Activated naive CD4-positive, alpha-beta T cell treated with anti-CD3 and anti-CD28 coated beads, Interleukin-2, amount 10 ng/mL, durations not matched to agents 7 days and 5 days (primary cell): ENCODE data around the gene MYH13.

Source experiments
- CTCF ChIA-PET: fragments of 350-600 bp; sonication (Branson Sonifier 250); formaldehyde crosslinking; loops from one replicate; lab custom pipeline; 2021; ENCODE audit warnings: antibody characterized with exemption; lab: Charles Lee
- DNase-seq: peaks from one replicate; pipeline ENCODE4 v3.0.0-alpha.2; 2020
- H3K27ac Mint-ChIP-seq: one replicate; pipeline ENCODE4 v1.8.0; 2021; ENCODE audit warnings: mild to moderate bottlenecking, moderate library complexity, mixed read lengths
- H3K27me3 Mint-ChIP-seq: one replicate; pipeline ENCODE4 v1.8.0; 2021; ENCODE audit warnings: mild to moderate bottlenecking, mixed read lengths
- H3K36me3 Mint-ChIP-seq: one replicate; pipeline ENCODE4 v1.8.0; 2021; ENCODE audit warnings: mixed read lengths
- H3K4me1 Mint-ChIP-seq: one replicate; pipeline ENCODE4 v1.8.0; 2021; ENCODE audit warnings: mixed read lengths
- H3K4me3 Mint-ChIP-seq: one replicate; pipeline ENCODE4 v1.8.0; 2021; ENCODE audit warnings: mild to moderate bottlenecking, moderate library complexity, mixed read lengths
- H3K9me3 Mint-ChIP-seq: one replicate; pipeline ENCODE4 v1.8.0; 2021; ENCODE audit warnings: mixed read lengths

The MYH13 gene

DNA sequence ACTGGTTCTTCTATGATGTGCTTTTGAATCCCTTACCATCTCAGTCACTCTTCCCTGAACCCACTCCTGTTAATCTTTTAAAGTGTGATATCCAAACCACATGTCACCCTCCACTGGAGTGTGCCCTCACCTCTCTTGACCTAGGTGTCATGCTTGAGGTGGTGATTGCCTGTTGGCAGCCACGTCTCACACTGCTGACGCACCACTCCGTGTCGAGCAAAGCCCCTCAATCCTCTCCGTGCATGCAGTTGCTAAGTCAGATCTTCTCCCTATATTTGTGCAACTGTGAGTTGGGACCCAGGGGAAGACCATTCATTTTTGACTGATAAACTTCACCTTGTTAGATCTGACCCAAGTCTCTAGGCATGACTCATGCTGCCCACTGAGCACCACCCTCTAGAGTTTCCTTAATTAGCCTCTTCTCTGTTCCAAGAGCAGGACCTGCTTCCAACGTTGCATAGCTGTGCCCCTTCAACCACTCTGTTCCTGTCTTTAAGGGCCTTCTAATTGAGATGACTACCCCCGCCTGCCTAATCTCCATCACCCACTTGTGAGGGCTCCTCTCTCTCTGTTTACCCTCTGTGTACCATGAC is 2.7 kb downstream of the MYH13 start:
- no peaks in the 10 kb centered on the region for H3K27me3 Mint-ChIP-seq
- H3K4me3 Mint-ChIP-seq, result no peak overlapping the region
- H3K4me1 Mint-ChIP-seq, result no peaks in the 10 kb centered on the region
- no peak overlapping the region for H3K27ac Mint-ChIP-seq
- H3K36me3 Mint-ChIP-seq, result no peaks in the 10 kb centered on the region
- no peaks in the 10 kb centered on the region for H3K9me3 Mint-ChIP-seq
- DNase-seq, result no peak
- CTCF ChIA-PET, result no interaction called here

DNA sequence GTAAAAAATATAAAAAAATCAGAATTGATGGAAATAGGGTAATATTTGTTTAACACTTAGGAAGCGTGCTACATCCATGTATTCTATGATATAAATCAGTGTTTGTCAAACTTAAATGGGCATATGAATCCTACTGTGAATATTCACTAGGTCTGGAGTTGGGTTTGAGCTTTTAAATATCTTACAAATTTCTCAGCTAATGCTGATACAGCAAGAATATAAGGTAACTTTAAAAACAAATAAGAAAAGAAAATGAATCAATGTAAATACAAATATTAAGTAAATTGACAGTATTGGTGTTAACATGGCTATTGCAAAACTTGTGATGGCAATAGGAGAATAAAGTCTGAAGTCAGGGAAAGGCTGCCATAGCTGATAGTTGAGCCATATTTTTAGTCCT is 3.6 kb downstream of the MYH13 start:
- Mint-ChIP-seq H3K4me1 (no peaks in the 10 kb centered on the region), H3K9me3 (no peaks in the 10 kb centered on the region), H3K36me3 (no peaks in the 10 kb centered on the region), H3K4me3 (no peak overlapping the region), H3K27ac (no peak overlapping the region), H3K27me3 (no peaks in the 10 kb centered on the region)
- CTCF ChIA-PET, result no interaction called here
- DNase-seq, result no peak

DNA sequence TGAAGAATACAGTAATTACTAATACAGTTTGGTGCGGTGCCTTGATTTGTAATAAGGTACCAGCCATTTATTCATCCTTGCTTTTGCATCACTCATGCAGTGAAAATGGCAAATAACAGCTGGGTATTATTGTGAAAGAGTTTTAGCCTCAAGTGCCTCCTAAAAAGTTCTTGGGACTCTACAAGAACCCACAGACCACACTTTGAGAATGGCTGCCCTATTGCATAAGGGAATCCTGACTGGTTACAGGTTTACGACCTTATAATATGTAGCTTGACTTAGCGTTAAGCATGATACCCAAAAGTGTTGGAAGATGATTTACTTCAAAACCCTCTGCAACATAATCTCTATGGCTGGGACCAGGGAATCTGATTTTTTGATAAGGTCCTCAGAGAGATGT is 4.2 kb downstream of the MYH13 start:
- DNase-seq, result no peak
- H3K36me3 Mint-ChIP-seq, result no peaks in the 10 kb centered on the region
- H3K27ac Mint-ChIP-seq, result no peak overlapping the region
- H3K9me3 Mint-ChIP-seq, result no peaks in the 10 kb centered on the region
- no peaks in the 10 kb centered on the region for H3K27me3 Mint-ChIP-seq
- no peak overlapping the region for H3K4me3 Mint-ChIP-seq
- H3K4me1 Mint-ChIP-seq, result no peaks in the 10 kb centered on the region
- CTCF ChIA-PET, result no interaction called here

DNA sequence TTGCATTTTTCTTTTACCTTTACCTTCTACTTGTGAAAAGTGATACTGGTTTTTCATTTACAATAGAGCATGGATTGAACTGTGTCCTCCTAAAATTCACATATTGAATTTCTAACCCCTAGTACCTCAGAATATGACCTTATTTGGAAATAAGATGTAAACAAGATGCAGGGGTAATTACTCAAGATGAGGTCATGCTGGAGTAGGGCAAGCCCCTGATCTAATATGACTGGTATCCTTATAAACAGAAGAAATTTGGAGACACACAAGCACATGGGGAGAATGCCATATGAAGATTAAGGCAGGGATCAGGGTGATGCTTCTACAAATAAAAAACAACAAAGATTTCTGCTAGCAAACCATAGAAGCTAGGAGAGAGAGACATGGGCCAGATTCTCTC is 12.2 kb downstream of the MYH13 start:
- Mint-ChIP-seq H3K27ac (no peak overlapping the region), H3K4me3 (no peak overlapping the region), H3K36me3 (no peaks in the 10 kb centered on the region), H3K9me3 (no peaks in the 10 kb centered on the region), H3K27me3 (no peaks in the 10 kb centered on the region), H3K4me1 (no peaks in the 10 kb centered on the region)
- CTCF ChIA-PET, result no interaction called here
- DNase-seq, result no peak

DNA sequence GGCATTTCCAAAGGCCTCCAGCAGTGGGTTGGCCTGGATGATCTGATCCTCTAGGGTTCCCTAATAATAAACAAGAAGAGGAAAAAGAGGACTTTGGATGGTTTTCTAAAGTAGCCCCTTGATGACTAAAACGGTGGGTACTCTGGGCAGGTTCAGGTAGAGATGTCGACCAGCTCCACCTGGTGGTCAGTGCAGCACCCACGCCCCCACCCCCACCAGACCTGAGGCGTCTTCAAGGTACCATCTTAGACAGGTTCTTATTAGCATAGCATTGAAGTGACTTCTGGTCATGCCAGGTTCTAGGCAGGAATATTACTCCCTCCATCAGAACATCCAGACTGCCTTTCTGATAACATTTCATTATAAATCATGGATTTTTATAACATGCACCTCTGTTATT is 15.0 kb downstream of the MYH13 start:
- Mint-ChIP-seq H3K9me3 (no peaks in the 10 kb centered on the region), H3K4me3 (no peak overlapping the region), H3K27me3 (no peaks in the 10 kb centered on the region), H3K4me1 (no peaks in the 10 kb centered on the region), H3K27ac (no peak overlapping the region), H3K36me3 (no peaks in the 10 kb centered on the region)
- CTCF ChIA-PET, result no interaction called here
- DNase-seq, result peak; percentile 27

DNA sequence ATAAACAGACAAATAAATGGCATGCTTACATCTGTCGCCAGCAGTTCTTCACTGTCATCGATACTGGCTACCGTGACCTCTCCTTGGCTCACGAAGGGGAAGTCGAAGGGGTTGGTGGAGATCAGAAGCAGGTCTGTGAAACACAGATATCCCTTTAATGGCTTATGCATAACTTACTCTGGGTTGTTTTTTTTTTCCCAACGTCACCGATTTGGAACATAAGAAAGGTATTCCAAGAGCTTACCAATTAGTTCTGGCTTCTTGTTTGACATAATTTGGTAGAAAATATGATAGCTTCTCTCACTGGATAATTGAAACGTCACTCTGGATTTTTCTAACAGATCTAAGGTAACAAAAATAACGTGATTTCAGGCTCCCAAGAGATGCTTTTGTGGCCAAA is 18.2 kb downstream of the MYH13 start:
- no peaks in the 10 kb centered on the region for H3K27me3 Mint-ChIP-seq
- CTCF ChIA-PET, result no interaction called here
- DNase-seq, result no peak
- no peaks in the 10 kb centered on the region for H3K36me3 Mint-ChIP-seq
- H3K9me3 Mint-ChIP-seq, result peaks cover 4% of the 10 kb centered on the region
- H3K4me1 Mint-ChIP-seq, result no peaks in the 10 kb centered on the region
- no peak overlapping the region for H3K27ac Mint-ChIP-seq
- H3K4me3 Mint-ChIP-seq, result no peak overlapping the region

DNA sequence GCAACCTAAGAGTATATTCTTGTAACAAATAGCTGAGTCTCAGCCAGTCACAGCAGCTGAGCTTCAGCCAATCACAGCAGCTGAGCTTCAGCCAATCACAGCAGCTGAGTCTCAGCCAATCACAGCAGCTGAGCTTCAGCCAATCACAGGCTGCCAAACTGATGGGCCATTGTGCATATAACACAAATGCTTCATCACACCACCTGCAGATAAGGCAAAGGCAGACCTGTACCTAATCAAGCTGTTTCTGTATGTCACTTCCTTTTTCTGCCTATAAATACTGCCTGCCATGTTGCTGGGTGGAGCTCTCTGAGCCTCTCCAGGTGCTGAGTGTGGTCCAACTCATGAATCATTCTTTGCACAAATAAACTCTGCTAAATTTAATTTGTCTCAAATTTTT is 19.9 kb downstream of the MYH13 start:
- no peak for DNase-seq
- Mint-ChIP-seq H3K4me1 (no peaks in the 10 kb centered on the region), H3K27ac (no peak overlapping the region), H3K27me3 (no peaks in the 10 kb centered on the region), H3K4me3 (no peak overlapping the region), H3K9me3 (peaks cover 4% of the 10 kb centered on the region), H3K36me3 (no peaks in the 10 kb centered on the region)
- CTCF ChIA-PET, result no interaction called here

DNA sequence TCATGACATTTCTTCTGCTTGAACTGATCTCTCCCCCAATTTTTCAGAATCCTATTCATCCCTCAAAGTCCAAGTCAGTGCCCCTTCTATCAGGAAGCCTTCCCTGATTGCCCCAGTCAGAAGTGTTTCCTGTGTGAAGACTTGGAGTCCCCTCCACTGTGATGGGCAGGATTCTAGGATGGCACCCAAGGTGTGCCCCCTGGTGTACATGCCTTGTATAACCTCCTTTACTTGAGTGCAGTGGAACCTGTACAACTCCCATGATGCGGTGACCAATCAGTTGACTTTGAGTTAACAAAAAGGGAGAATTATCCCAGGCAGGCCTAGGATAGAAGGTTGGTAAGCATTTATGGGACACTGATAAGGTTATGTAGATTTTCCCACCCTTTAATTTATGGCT is 23.4 kb downstream of the MYH13 start:
- Mint-ChIP-seq H3K27ac (no peak overlapping the region), H3K9me3 (peaks cover 4% of the 10 kb centered on the region), H3K4me1 (no peaks in the 10 kb centered on the region), H3K27me3 (no peaks in the 10 kb centered on the region), H3K4me3 (no peak overlapping the region), H3K36me3 (no peaks in the 10 kb centered on the region)
- no peak for DNase-seq
- CTCF ChIA-PET, result no interaction called here

DNA sequence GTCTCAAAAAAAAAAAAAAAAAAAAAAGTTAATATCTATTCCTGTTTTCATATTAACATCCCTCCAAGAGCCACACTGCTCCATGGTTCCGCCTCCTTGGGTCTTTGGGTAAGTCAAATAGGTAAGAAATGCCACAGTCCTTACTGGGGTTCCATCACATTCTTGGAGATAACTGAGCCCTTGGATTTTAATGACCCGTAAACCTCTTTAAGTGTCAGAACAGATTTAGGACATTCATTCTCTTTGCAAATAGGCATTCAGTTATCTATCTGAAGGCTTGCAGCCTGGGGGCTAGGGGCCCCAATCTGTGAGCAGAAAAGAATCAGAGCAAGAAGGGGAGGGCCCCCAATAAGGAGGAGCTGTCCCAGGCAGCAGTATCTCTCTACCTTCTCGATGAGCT is 28.0 kb downstream of the MYH13 start:
- no peaks in the 10 kb centered on the region for H3K4me1 Mint-ChIP-seq
- CTCF ChIA-PET, result no interaction called here

DNA sequence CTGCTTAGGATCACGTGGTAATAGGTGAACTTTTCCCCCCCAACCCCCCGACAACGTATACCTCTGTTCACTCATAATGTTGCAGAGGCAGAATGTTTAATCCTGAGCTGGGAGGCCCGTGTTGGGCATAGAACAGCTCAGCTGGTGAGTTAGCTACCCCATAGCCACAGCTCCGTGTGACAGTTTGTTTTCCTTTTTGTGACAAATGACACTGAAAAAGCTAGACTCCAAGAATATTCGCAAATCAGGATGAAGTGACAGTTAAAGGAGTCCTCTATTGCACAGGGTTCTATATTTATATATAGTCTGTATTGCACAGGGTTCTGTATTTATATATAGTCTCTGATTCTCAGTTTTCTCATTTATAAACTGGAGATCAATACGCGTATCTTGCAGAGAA is 33.8 kb downstream of the MYH13 start:
- Mint-ChIP-seq H3K27ac (no peak overlapping the region), H3K4me3 (no peak overlapping the region), H3K36me3 (no peaks in the 10 kb centered on the region), H3K4me1 (no peaks in the 10 kb centered on the region), H3K27me3 (no peaks in the 10 kb centered on the region), H3K9me3 (no peaks in the 10 kb centered on the region)
- CTCF ChIA-PET, result no interaction called here
- DNase-seq, result no peak

More for the DNA sequence above, 28.0 kb downstream of the MYH13 start:
- DNase-seq, result no peak
- H3K9me3 Mint-ChIP-seq, result peaks cover 2% of the 10 kb centered on the region
- no peak overlapping the region for H3K27ac Mint-ChIP-seq
- H3K27me3 Mint-ChIP-seq, result no peaks in the 10 kb centered on the region
- H3K36me3 Mint-ChIP-seq, result no peaks in the 10 kb centered on the region
- H3K4me3 Mint-ChIP-seq, result no peak overlapping the region

DNA sequence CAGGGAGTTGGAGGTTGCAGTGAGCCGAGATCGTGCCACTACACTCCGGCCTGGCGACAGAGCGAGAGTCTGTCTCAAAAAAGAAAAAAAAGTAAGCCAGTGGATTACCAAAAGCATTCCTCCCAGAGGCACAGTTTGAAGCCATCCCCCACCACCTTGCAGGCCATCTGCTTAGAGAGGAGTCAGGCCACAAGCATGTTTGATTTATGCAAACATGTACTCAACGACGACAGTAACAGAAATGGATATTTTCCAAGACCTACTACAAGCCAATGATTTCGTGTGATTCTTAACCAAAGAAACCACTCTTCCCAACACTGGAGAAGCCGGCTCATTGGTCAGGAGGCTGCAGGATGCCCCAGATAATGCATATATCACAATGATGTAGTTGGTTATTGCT is 34.8 kb downstream of the MYH13 start:
- Mint-ChIP-seq H3K27me3 (no peaks in the 10 kb centered on the region), H3K9me3 (no peaks in the 10 kb centered on the region), H3K4me1 (no peaks in the 10 kb centered on the region), H3K4me3 (no peak overlapping the region), H3K36me3 (no peaks in the 10 kb centered on the region), H3K27ac (no peak overlapping the region)
- CTCF ChIA-PET, result no interaction called here
- DNase-seq, result no peak

DNA sequence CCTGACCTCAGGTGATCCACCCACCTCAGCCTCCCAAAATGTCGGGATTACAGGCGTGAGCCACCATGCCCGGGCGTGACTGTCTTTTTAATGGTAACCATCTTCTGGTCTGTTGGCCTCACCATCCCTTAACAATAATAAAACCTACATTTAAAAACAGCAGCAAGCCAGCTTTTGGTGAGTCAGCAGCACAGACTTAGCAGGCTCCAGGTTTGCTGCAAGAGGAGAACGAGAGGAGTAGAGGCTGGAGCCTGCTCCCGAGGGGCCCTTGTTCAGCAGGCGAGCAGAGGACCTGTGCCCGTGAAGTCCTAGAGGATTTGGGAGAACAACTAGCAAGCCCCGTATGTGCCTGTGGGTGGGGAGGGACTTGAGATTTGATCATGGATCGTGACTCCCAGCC is 35.7 kb downstream of the MYH13 start:
- Mint-ChIP-seq H3K27me3 (no peaks in the 10 kb centered on the region), H3K9me3 (no peaks in the 10 kb centered on the region), H3K36me3 (no peaks in the 10 kb centered on the region), H3K4me3 (no peak overlapping the region), H3K4me1 (no peaks in the 10 kb centered on the region), H3K27ac (no peak overlapping the region)
- no peak for DNase-seq
- CTCF ChIA-PET, result no interaction called here

DNA sequence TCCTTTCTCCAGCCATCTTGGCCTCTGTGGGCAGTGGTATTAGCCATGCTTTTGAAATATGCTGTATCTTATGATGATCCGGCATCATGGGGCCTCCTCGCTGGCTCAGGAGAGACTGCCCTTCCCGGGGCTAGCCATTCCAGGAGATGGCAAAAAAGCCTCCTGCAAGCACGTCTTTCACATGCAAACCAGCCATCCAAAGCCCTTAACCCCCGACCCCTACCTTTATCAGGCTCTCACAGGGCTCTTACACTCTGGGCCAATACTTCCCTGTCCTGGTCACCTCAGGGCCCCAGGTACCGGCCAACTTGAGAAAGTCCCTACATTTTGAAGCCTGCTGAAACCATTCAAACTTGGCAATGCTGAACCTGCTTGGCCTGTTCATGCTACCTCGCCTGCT is 36.4 kb downstream of the MYH13 start:
- H3K4me3 Mint-ChIP-seq, result no peak overlapping the region
- H3K27ac Mint-ChIP-seq, result no peak overlapping the region
- CTCF ChIA-PET, result interaction anchor here (0.6 kb wide), 1 partner anchor 424 kb away, joined by 3 read pairs; no protein-coding TSS in a partner anchor
- H3K9me3 Mint-ChIP-seq, result no peaks in the 10 kb centered on the region
- no peaks in the 10 kb centered on the region for H3K36me3 Mint-ChIP-seq
- no peaks in the 10 kb centered on the region for H3K27me3 Mint-ChIP-seq
- no peaks in the 10 kb centered on the region for H3K4me1 Mint-ChIP-seq
- no peak for DNase-seq

DNA sequence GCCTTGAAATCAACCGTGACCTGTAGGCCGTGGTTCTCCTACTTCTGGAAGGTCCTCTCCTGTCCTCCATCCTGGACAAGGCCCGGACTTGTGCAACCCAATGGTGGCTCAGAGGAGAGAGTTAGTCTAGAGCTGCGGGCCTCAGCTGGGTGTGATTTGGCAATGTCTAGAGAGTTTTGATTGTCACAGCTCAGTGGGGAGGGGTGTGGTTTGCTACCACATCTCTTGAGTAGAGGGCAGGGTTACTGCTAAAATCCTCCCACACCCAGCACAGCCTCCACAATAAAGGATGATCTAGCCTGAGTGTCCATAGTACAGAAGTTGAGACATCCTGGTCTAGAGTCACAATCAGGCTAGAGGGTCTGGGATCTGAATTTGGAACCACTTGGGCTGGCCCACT is 40.3 kb downstream of the MYH13 start:
- Mint-ChIP-seq H3K9me3 (no peaks in the 10 kb centered on the region), H3K36me3 (no peaks in the 10 kb centered on the region), H3K27ac (no peak overlapping the region), H3K4me1 (no peaks in the 10 kb centered on the region), H3K4me3 (no peak overlapping the region), H3K27me3 (peaks cover 3% of the 10 kb centered on the region)
- no peak for DNase-seq
- CTCF ChIA-PET, result interaction anchor here (1.2 kb wide), 1 partner anchor 285 kb away, joined by 4 read pairs; no protein-coding TSS in a partner anchor

DNA sequence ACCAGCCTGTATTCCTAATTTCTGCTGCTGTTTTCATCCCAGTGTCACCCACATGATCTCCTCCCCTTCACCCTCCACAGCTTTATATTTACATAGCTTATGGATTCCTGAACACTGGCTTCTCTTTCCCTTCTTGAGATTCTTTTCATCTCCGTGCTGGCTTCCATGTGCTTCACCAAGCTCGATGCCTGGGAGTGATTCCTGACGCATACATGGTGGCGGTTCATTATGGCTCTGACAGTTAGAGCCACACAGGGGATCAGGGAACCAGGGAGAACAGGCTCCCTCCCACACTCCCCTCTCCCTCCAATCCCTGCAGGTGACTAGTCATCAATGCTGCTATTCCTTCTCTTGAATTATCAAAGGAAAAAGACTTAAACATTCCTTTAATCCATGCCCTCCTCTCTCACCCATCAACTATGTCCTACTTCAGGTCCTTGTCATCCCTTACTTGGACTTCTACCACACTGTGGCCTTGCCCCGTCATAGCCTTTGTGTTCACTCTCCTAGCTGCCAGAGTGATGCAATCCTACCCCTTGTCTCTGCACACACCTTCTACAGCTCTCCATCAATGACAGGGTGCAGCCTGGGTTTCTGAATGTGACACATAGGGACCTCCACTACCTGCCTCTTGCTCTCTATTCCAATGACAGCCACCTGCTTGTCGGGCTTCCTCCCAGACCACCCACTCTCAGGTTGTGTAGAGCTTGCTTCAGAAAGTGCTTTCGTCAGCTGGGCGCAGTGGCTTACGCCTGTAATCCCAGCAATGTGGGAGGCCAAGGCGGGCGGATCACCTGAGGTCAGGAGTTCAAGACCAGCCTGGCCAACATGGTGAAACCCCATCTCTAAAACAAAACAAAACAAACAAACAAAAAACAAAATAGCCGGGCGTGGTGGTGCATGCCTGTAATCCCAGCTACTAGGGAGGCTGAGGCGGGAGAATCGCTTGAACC is 43.6 kb downstream of the MYH13 start:
- H3K4me1 Mint-ChIP-seq, result no peaks in the 10 kb centered on the region
- no peak overlapping the region for H3K4me3 Mint-ChIP-seq
- H3K27me3 Mint-ChIP-seq, result peaks cover 4% of the 10 kb centered on the region
- H3K36me3 Mint-ChIP-seq, result no peaks in the 10 kb centered on the region
- no peak for DNase-seq
- CTCF ChIA-PET, result interaction anchor here (0.6 to 7.0 kb wide), 7 partner anchors 9 to 1271 kb away, joined by 3 to 72 read pairs (median 3); partner anchors contain the start of gene MYH3
- no peaks in the 10 kb centered on the region for H3K9me3 Mint-ChIP-seq
- no peak overlapping the region for H3K27ac Mint-ChIP-seq
